Vagina (tissue), 2 donors: ENCODE results near the gene ASPRV1. TPM values are rescaled to one million over a fixed set of nuclear protein-coding genes. Genes with fewer than 3 reads are reported as not detected.

ENCODE experiments used
- DNase-seq, 2 donors: peaks; one replicate each; pipeline ENCODE4 v3.0.0-alpha.2; 2017; ENCODE audit errors: extremely low spot score in 2 of 2
- H3K27ac ChIP-seq: fragments of 200-600 bp; sonication (generic); one replicate; pipeline ENCODE4 v1.5.1; 2019
- H3K27me3 ChIP-seq: fragments of 200-600 bp; sonication (generic); one replicate; pipeline ENCODE4 v1.5.1; 2019
- H3K36me3 ChIP-seq, 2 donors: fragments of 200-600 bp; sonication (generic); one replicate each; pipeline ENCODE4 v1.5.1; 2017 to 2019
- H3K4me1 ChIP-seq: fragments of 200-600 bp; sonication (generic); one replicate; pipeline ENCODE4 v1.5.1; 2019
- H3K4me3 ChIP-seq, 2 donors: fragments of 200-600 bp; sonication (generic); 1 replicate in 1 of 2; 2 replicates in 1 of 2; pipeline ENCODE4 v1.5.1; 2016 to 2019
- H3K9me3 ChIP-seq: fragments of 200-600 bp; sonication (generic); one replicate; pipeline ENCODE4 v1.5.1; 2019
- POLR2A ChIP-seq, 2 donors: fragments of 450-650 bp; IDR thresholded peaks; one replicate each; pipeline ENCODE4 v1.6.1; 2017; ENCODE audit warnings: antibody characterized with exemption in 2 of 2, mild to moderate bottlenecking in 2 of 2, moderate library complexity in 2 of 2
- POLR2AphosphoS5 ChIP-seq, 2 donors: sonication (generic); formaldehyde crosslinking; IDR thresholded peaks; one replicate each; pipeline ENCODE4 v1.9.0; 2017; ENCODE audit warnings: antibody characterized with exemption in 2 of 2, mild to moderate bottlenecking in 2 of 2, low read depth in 1 of 2; ENCODE audit not compliant: insufficient read depth in 1 of 2
- intact Hi-C: fragments of 100-400 bp; cut with DNase I; formaldehyde crosslinking; loops from one replicate; pipeline ENCODE4 v1.15.1; 2023
- total RNA-seq: library from RNA; depleted of rRNA; stranded (reverse); fragments of >200 nt; gene quantifications from one replicate; pipeline ENCODE4 v1.2.3, GENCODE V29; 2016
- TF ChIP-seq, protein P1 (sequence below), 3 experiments: fragments of 450-650 bp in 2 of 3; fragments of 200-600 bp in 1 of 3; sonication (generic) in 1 of 3; IDR thresholded peaks; one replicate each; pipeline ENCODE4 v1.5.1; 2017 to 2019; ENCODE audit warnings: antibody characterized with exemption in 3 of 3, mild to moderate bottlenecking in 2 of 3, moderate library complexity in 2 of 3

ASPRV1 gene
- total RNA-seq, result 0.49 TPM

DNA sequence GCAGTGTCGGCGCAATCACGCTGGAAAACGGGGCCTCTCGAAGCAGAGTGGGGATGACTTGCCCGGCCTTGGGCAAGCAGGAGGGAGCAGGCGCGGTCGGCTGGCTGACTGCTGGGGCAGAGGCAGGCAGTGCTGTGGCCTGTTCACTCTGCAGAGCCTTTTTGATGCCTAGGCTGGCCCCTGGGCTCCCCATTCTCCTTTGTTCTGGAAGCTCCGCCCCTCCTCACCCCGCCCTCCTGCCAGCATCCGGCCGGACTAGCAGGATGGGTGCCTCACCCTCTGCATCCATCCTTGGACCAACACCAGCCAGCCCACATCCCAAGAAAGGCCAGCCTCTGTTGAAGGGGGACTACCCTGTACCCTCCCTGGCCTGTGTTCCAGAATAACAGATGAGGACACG, at the start of gene ASPRV1:
Gene ASPRV1 (minus strand): TSS at position 136 of the 400 bp plus-strand sequence. CDS start 195 bp downstream, outside the sequence.
- H3K36me3 ChIP-seq, result no peaks in the 10 kb centered on the region
- intact Hi-C loops, result no loop called here
- H3K4me3 ChIP-seq, result no peak within 1 kb of the TSS

DNA sequence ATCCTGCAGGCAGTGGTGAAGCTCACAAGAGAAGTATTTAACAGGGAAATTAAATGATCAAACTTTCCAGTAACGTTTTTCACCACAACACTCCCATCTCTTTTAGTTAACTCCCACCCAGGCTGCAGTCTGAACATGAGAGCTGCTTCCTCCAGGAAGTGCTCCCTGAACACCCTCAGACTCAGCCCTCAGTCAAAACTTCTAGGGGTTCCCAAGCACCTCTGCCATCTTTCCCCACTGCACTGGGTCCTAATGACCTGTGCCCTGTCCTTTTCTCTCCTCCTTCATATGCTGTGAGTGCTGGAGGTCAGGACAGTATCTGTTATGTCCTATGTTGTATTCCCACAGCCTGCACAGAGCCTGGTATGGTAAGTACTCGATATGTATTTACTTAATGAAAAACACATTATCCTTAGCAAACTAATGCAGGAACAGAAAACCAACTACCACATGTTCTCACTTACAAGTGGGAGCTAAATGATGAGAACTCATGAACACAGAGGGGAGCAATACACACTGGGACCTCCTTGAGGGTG, 49.2 kb upstream of the ASPRV1 start:
- no peaks in the 10 kb centered on the region for H3K27me3 ChIP-seq
- TF ChIP-seq POLR2AphosphoS5 (IDR thresholded peaks at IDR 0.05; ENCODE audit: insufficient read depth in 1 of 2, low read depth in 1 of 2), result no peak
- TF ChIP-seq, protein P1, sequence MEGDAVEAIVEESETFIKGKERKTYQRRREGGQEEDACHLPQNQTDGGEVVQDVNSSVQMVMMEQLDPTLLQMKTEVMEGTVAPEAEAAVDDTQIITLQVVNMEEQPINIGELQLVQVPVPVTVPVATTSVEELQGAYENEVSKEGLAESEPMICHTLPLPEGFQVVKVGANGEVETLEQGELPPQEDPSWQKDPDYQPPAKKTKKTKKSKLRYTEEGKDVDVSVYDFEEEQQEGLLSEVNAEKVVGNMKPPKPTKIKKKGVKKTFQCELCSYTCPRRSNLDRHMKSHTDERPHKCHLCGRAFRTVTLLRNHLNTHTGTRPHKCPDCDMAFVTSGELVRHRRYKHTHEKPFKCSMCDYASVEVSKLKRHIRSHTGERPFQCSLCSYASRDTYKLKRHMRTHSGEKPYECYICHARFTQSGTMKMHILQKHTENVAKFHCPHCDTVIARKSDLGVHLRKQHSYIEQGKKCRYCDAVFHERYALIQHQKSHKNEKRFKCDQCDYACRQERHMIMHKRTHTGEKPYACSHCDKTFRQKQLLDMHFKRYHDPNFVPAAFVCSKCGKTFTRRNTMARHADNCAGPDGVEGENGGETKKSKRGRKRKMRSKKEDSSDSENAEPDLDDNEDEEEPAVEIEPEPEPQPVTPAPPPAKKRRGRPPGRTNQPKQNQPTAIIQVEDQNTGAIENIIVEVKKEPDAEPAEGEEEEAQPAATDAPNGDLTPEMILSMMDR (IDR thresholded peaks at IDR 0.05), result no peak
- TF ChIP-seq POLR2A (IDR thresholded peaks at IDR 0.05), result no peak
- intact Hi-C loops, result no loop called here
- peak in 1 of 2 donors; percentile 42 for DNase-seq
- no peak overlapping the region for H3K27ac ChIP-seq
- H3K4me3 ChIP-seq, result no peak overlapping the region
- no peaks in the 10 kb centered on the region for H3K9me3 ChIP-seq
- no peaks in the 10 kb centered on the region for H3K4me1 ChIP-seq
- H3K36me3 ChIP-seq, result no peaks in the 10 kb centered on the region

More for the DNA sequence above, at the start of gene ASPRV1:
- H3K27ac ChIP-seq, result no peak within 1 kb of the TSS
- DNase-seq, result no peak
- H3K9me3 ChIP-seq, result no peaks in the 10 kb centered on the region
- no peaks in the 10 kb centered on the region for H3K27me3 ChIP-seq
- no peak for TF ChIP-seq POLR2A (IDR thresholded peaks at IDR 0.05)
- TF ChIP-seq, protein P1 (IDR thresholded peaks at IDR 0.05), result no peak
- TF ChIP-seq POLR2AphosphoS5 (IDR thresholded peaks at IDR 0.05; ENCODE audit: insufficient read depth in 1 of 2, low read depth in 1 of 2), result no peak
- H3K4me1 ChIP-seq, result no peaks in the 10 kb centered on the region

DNA sequence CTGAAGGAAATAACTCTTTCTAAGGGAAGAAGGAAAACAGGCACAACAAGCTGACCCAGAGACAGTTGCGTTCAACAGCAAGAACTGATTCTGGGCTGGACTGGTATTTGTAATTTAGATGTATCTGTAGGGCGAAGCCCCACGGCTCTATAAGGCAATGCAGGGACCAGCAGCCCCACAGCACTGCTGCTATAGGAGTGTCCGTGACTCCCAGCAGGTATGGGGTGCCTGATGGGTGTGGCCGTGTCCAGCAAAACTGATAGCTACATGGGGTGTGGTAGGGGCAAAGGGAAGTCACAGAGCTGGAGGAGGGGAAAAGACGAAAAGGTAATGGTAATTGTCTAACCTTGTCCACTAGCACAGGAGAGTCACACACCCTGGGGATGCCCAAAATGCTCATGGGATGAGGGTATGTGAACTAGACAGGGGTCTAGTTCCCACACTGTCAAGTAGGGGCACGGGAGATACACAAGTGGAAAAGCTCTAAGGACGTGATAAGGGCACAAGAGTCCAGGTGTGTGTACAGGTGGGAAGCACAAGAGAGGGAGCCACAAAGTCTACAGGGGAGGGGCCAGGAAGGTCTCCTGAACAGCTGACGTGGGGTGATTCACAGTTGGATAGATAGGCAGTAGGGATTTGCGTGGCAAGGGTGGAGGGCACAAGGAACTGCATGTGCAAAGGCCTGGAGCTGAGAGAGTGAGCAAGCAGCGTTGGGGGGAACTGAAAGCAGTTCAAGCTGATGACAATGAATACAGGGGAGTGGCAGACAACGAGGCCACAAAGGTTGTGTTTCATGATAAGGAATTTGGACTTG, 48.5 kb upstream of the ASPRV1 start:
- no peaks in the 10 kb centered on the region for H3K9me3 ChIP-seq
- H3K36me3 ChIP-seq, result no peaks in the 10 kb centered on the region
- intact Hi-C loops, result no loop called here
- no peaks in the 10 kb centered on the region for H3K4me1 ChIP-seq
- no peaks in the 10 kb centered on the region for H3K27me3 ChIP-seq
- H3K4me3 ChIP-seq, result no peak overlapping the region
- TF ChIP-seq POLR2AphosphoS5 (IDR thresholded peaks at IDR 0.05; ENCODE audit: insufficient read depth in 1 of 2, low read depth in 1 of 2), result no peak
- TF ChIP-seq, protein P1 (IDR thresholded peaks at IDR 0.05), result no peak
- no peak overlapping the region for H3K27ac ChIP-seq
- DNase-seq, result no peak

DNA sequence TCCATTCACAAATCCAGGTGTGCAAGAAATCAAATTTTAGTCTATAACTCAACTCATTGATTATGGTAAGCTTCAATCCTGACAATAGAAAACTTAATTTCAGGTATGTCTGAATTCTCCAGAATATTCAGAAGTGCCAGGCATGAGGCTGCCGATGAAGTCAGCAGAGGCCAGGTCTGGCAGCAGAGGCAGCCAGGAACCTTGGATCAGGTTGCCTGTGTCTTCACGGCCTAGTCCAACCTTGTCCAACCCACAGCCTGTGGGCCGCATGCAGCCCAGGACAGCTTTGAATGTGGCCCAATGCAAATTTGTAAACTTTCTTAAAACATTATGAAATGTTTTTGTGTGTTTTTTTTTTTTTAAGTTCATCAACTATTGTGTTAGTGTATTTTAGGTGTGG, 46.9 kb upstream of the ASPRV1 start:
- Histone ChIP-seq H3K9me3 (no peaks in the 10 kb centered on the region), H3K27ac (no peak overlapping the region), H3K36me3 (no peaks in the 10 kb centered on the region), H3K4me3 (no peak overlapping the region), H3K4me1 (no peaks in the 10 kb centered on the region), H3K27me3 (no peaks in the 10 kb centered on the region)
- intact Hi-C loops, result no loop called here
- DNase-seq, result peak in 1 of 2 donors; percentile 34
- TF ChIP-seq, protein P1 (IDR thresholded peaks at IDR 0.05), result no peak
- TF ChIP-seq POLR2AphosphoS5 (IDR thresholded peaks at IDR 0.05; ENCODE audit: insufficient read depth in 1 of 2, low read depth in 1 of 2), result no peak
- no peak for TF ChIP-seq POLR2A (IDR thresholded peaks at IDR 0.05)

DNA sequence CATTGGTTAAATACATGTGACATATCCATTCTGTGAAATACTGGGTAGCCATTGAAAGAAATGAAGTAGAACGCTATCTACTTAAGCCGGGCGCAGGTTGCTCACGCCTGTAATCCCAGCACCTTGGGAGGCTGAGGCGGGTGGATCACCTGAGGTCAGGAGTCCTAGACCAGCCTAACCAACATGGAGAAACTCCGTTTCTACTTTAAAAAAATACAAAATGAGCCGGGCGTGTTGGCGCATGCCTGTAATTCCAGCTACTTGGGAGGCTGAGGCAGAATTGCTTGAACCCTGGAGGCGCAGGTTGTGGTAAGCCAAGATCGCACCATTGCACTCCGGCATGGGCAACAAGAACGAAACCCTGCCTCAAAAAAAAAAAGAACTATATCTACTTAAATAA, 45.7 kb upstream of the ASPRV1 start:
- intact Hi-C loops, result no loop called here
- H3K9me3 ChIP-seq, result no peaks in the 10 kb centered on the region
- no peak overlapping the region for H3K4me3 ChIP-seq
- no peaks in the 10 kb centered on the region for H3K27me3 ChIP-seq
- TF ChIP-seq, protein P1 (IDR thresholded peaks at IDR 0.05), result no peak
- TF ChIP-seq POLR2A (IDR thresholded peaks at IDR 0.05) (no peak), POLR2AphosphoS5 (IDR thresholded peaks at IDR 0.05; ENCODE audit: insufficient read depth in 1 of 2, low read depth in 1 of 2) (no peak)
- no peaks in the 10 kb centered on the region for H3K4me1 ChIP-seq
- H3K27ac ChIP-seq, result no peak overlapping the region
- no peaks in the 10 kb centered on the region for H3K36me3 ChIP-seq
- DNase-seq, result peak in 1 of 2 donors; percentile 56
